Measurements from ENCODE around the gene FIS1.

GRCh38 chr7:101223528-101223927, 21.4 kb downstream of the FIS1 start:
- TF ChIP-seq, protein P1, sequence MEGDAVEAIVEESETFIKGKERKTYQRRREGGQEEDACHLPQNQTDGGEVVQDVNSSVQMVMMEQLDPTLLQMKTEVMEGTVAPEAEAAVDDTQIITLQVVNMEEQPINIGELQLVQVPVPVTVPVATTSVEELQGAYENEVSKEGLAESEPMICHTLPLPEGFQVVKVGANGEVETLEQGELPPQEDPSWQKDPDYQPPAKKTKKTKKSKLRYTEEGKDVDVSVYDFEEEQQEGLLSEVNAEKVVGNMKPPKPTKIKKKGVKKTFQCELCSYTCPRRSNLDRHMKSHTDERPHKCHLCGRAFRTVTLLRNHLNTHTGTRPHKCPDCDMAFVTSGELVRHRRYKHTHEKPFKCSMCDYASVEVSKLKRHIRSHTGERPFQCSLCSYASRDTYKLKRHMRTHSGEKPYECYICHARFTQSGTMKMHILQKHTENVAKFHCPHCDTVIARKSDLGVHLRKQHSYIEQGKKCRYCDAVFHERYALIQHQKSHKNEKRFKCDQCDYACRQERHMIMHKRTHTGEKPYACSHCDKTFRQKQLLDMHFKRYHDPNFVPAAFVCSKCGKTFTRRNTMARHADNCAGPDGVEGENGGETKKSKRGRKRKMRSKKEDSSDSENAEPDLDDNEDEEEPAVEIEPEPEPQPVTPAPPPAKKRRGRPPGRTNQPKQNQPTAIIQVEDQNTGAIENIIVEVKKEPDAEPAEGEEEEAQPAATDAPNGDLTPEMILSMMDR (IDR thresholded peaks at IDR 0.05; ENCODE audit: insufficient read depth, low read depth, low read length), result no peak
- TF ChIP-seq EZH2 (IDR thresholded peaks at IDR 0.05; ENCODE audit: insufficient read depth, low read length), result no peak

Measured in astrocyte (in vitro differentiated cells and primary cell).